HEK293T (cell line): ENCODE measurements around the gene CXCR2.

Experiments
- FOXA1 ChIP-seq: fragments of 450-650 bp; IDR thresholded peaks from 2 replicates; pipeline ENCODE4 v1.6.1; 2016; ENCODE audit warnings: mild to moderate bottlenecking
- FOXM1 ChIP-seq: fragments of 450-650 bp; IDR thresholded peaks from 2 replicates; pipeline ENCODE4 v1.6.1; 2017; ENCODE audit warnings: mild to moderate bottlenecking, borderline replicate concordance
- HDGF ChIP-seq: fragments of 450-650 bp; IDR thresholded peaks from 2 replicates; pipeline ENCODE4 v1.6.1; 2017; ENCODE audit warnings: antibody characterized with exemption, borderline replicate concordance
- NFRKB ChIP-seq: fragments of 450-650 bp; IDR thresholded peaks from 2 replicates; pipeline ENCODE4 v1.6.1; 2016; ENCODE audit warnings: mild to moderate bottlenecking, moderate library complexity
- PKNOX1 ChIP-seq: fragments of 450-650 bp; IDR thresholded peaks from 2 replicates; pipeline ENCODE4 v1.6.1; 2016
- SP1 ChIP-seq: fragments of 450-650 bp; IDR thresholded peaks from 2 replicates; pipeline ENCODE4 v1.6.1; 2017

GRCh38 chr2:218155953-218156479 is 30.2 kb downstream of the CXCR2 start:
- no peak for TF ChIP-seq FOXA1
- no peak for TF ChIP-seq PKNOX1
- TF ChIP-seq SP1, result no peak
- TF ChIP-seq FOXM1, result no peak
- TF ChIP-seq NFRKB, result no peak
- TF ChIP-seq HDGF, result no peak
